ENCODE results near the gene TTC34. TPM values are rescaled to one million over a fixed set of nuclear protein-coding genes. Genes with fewer than 3 reads are reported as not detected.

Gene TTC34
- total and polyA plus RNA-seq, 2 of the 4 experiments (the other 2 are of a cell fraction), result under 0.01 to 0.09 TPM

DNA sequence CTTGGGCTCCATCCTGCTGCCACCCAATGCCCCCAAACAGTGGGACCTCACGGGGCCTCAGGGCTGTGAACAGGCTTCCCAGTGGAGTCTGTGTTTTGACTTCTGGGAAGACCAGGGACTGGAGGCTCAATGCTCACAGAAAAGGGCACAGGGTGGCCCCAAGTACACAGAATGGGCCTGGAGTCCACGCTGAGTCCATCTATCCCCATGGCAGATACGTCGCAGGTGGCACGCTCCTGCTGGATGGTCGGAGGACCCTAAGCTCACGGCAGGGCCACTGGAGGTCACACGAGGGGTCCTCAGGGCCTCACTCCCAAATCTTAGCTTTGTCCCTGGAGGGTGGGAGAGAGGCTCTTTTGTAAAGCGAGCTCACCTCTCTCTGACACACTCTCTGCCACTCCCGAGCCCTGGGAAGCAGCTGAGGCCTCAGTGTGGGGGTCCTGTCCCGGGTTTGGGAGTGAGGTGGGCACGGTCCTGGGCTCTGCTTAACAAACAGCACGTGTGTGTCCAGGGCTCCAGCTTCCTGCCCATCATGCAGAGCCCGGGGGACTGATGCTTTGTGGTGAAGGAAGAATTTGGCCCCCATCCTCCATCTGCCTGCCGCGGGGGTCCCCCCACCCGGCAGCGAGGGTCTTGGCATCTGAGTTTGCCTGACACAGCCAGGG is 27.2 kb upstream of the TTC34 start:
- no peak overlapping the region for H4K5ac ChIP-seq (ENCODE audit: low read depth, low read length)
- peaks cover 70% of the 10 kb centered on the region for H3K9me3 ChIP-seq (ENCODE audit: control insufficient read depth, insufficient read depth, low read length)
- H3K79me1 ChIP-seq (ENCODE audit: low read depth in 1 of 2, low read length in 2 of 2), result no peaks in the 10 kb centered on the region
- H3K9me1 ChIP-seq (ENCODE audit: insufficient read depth, low read length), result no peaks in the 10 kb centered on the region
- no peak overlapping the region for H2BK120ac ChIP-seq (ENCODE audit: low read depth, low read length)
- H3K9ac ChIP-seq (ENCODE audit: low read depth, low read length), result no peak overlapping the region
- no peak overlapping the region for H3K14ac ChIP-seq (replicated peaks; ENCODE audit: low read depth, low read length)
- H3K27ac ChIP-seq (ENCODE audit: insufficient read depth, low read length), result no peak overlapping the region
- H4K91ac ChIP-seq (ENCODE audit: insufficient read depth, low read depth, low read length), result no peak overlapping the region
- DNase-seq (no peak), ATAC-seq (ENCODE audit: low read depth) (no peak)
- no peak overlapping the region for H3K4ac ChIP-seq (ENCODE audit: low read depth, low read length)
- ChIA-PET CTCF (no interaction called here), POLR2A (ENCODE audit: unreplicated experiment) (no interaction called here)
- no peak overlapping the region for H2BK5ac ChIP-seq (ENCODE audit: low read depth, low read length, poor library complexity, severe bottlenecking)
- no peak overlapping the region for H3K23ac ChIP-seq (ENCODE audit: low read depth, low read length)
- WGBS, 2 experiments (ENCODE audit: extremely low coverage in 2 of 2, insufficient read length in 1 of 2), result 60% methylated on average over 1 of the region's 18 CpGs; no CpG with 5 or more reads in 1 of the 2 experiments
- dilution Hi-C loops (cut with HindIII; ENCODE audit: low sequenced_read_pairs, unreplicated experiment) (no loop called here), in situ Hi-C loops (cut with MboI; ENCODE audit: low sequenced_read_pairs) (no loop called here), intact Hi-C loops (cut with micrococcal nuclease) (no loop called here)
- H3K36me3 ChIP-seq (ENCODE audit: control insufficient read depth, insufficient read depth, low read length), result no peaks in the 10 kb centered on the region
- no peaks in the 10 kb centered on the region for H4K20me1 ChIP-seq (ENCODE audit: insufficient read depth, low read length)
- H2AK5ac ChIP-seq (ENCODE audit: low read depth, low read length), result no peak overlapping the region
- no peak overlapping the region for H4K8ac ChIP-seq (ENCODE audit: low read depth in 2 of 2, low read length in 2 of 2)
- no peaks in the 10 kb centered on the region for H3K4me1 ChIP-seq (ENCODE audit: control insufficient read depth, insufficient read depth, low read length)
- no peaks in the 10 kb centered on the region for H3K27me3 ChIP-seq (ENCODE audit: control insufficient read depth, insufficient read depth, low read length)
- H3K4me3 ChIP-seq (ENCODE audit: insufficient read depth, low read depth, low read length), result no peak overlapping the region
- no peak overlapping the region for H3K18ac ChIP-seq (ENCODE audit: low read depth, low read length)
- no peak overlapping the region for H2AFZ ChIP-seq (replicated peaks; ENCODE audit: low read length, poor library complexity)
- no peak overlapping the region for H2BK15ac ChIP-seq (ENCODE audit: low read depth, low read length)
- no peak overlapping the region for H3K56ac ChIP-seq (ENCODE audit: extremely low read depth, insufficient read depth, low read length)
- H3K4me2 ChIP-seq (ENCODE audit: low read depth, low read length), result no peak overlapping the region
- H2BK20ac ChIP-seq (ENCODE audit: low read depth, low read length), result no peak overlapping the region
- TF ChIP-seq RCOR1 (IDR thresholded peaks at IDR 0.05; ENCODE audit: insufficient replicate concordance, low read length), result no peak
- TF ChIP-seq SMC3 (IDR thresholded peaks at IDR 0.05; ENCODE audit: low read depth, low read length), result no peak
- TF ChIP-seq CTCF (conservative IDR thresholded peaks at IDR 0.05; ENCODE audit: low read depth, low read length), result no peak
- TF ChIP-seq BHLHE40 (IDR thresholded peaks at IDR 0.05; ENCODE audit: low read depth, low read length), result no peak
- no peak for TF ChIP-seq RAD21 (IDR thresholded peaks at IDR 0.05; ENCODE audit: low read length)
- TF ChIP-seq MAFK (IDR thresholded peaks at IDR 0.05; ENCODE audit: low read depth, low read length), result no peak
- no peak for TF ChIP-seq MAZ (IDR thresholded peaks at IDR 0.05; ENCODE audit: borderline replicate concordance, low read depth, low read length)
- TF ChIP-seq NFE2L2 (IDR thresholded peaks at IDR 0.05; ENCODE audit: low read depth, low read length), result no peak
- no peak for TF ChIP-seq RFX5 (IDR thresholded peaks at IDR 0.05; ENCODE audit: low read depth, low read length)
- TF ChIP-seq MXI1 (IDR thresholded peaks at IDR 0.05; ENCODE audit: borderline replicate concordance, low read depth, low read length), result no peak
- no peak for TF ChIP-seq CHD1 (IDR thresholded peaks at IDR 0.05; ENCODE audit: low read depth, low read length)
- no TSS peak for BruUV-seq (replicated peaks)
- H2AK9ac ChIP-seq (replicated peaks; ENCODE audit: low read depth, low read length, poor library complexity), result no peak overlapping the region
